ENCODE measurements around the gene ECI1. TPM values are rescaled to one million over a fixed set of nuclear protein-coding genes. Genes with fewer than 3 reads are reported as not detected.

The ECI1 gene
- total and polyA plus RNA-seq, 2 experiments from 2014 or later, result 71.4 to 156 TPM

- Histone ChIP-seq H3K4me3 (no peak overlapping the region), H3K36me3 (replicated peaks; ENCODE audit: insufficient read depth, low read depth) (no peaks in the 10 kb centered on the region), H2AFZ (no peak overlapping the region), H3K4me2 (no peak overlapping the region), H3K4me1 (ENCODE audit: insufficient read depth) (no peaks in the 10 kb centered on the region), H3K9me2 (replicated peaks; ENCODE audit: insufficient read depth) (no peaks in the 10 kb centered on the region), H3K27me3 (no peaks in the 10 kb centered on the region), H3K27ac (no peak overlapping the region), H3K9me3 (ENCODE audit: low read depth) (no peaks in the 10 kb centered on the region), H3K79me2 (no peaks in the 10 kb centered on the region), H4K20me1 (ENCODE audit: insufficient read depth, poor library complexity, severe bottlenecking) (no peaks in the 10 kb centered on the region)
- no peak for TF ChIP-seq EZH2phosphoT487 (IDR thresholded peaks at IDR 0.05; ENCODE audit: low read depth, severe bottlenecking, unreplicated experiment)
- TF ChIP-seq EZH2 (IDR thresholded peaks at IDR 0.05; ENCODE audit: borderline replicate concordance), result no peak
- TF ChIP-seq CTCF (IDR thresholded peaks at IDR 0.05; ENCODE audit: poor library complexity), result no peak
- no peak for DNase-seq (ENCODE audit: low spot score)
- WGBS (ENCODE audit: low lambda C conversion rate, missing lambda C conversion rate), result 67% methylated on average over 5 of the region's 5 CpGs
Observed at GRCh38 chr16:2282262-2282661, 30.9 kb upstream of the ECI1 start.

GRCh38 chr16:2280981-2281542 is 29.7 kb upstream of the ECI1 start:
- 84% methylated on average over 22 of the region's 24 CpGs for WGBS (ENCODE audit: low lambda C conversion rate, missing lambda C conversion rate)
- no peak overlapping the region for H3K4me3 ChIP-seq
- H3K4me1 ChIP-seq (ENCODE audit: insufficient read depth), result no peaks in the 10 kb centered on the region
- H3K27ac ChIP-seq, result no peak overlapping the region
- no peaks in the 10 kb centered on the region for H3K9me3 ChIP-seq (ENCODE audit: low read depth)
- TF ChIP-seq EZH2 (IDR thresholded peaks at IDR 0.05; ENCODE audit: borderline replicate concordance) (no peak), EZH2phosphoT487 (IDR thresholded peaks at IDR 0.05; ENCODE audit: low read depth, severe bottlenecking, unreplicated experiment) (no peak), CTCF (IDR thresholded peaks at IDR 0.05; ENCODE audit: poor library complexity) (no peak)
- no peaks in the 10 kb centered on the region for H3K27me3 ChIP-seq
- H2AFZ ChIP-seq, result no peak overlapping the region
- no peak overlapping the region for H3K4me2 ChIP-seq
- no peak for DNase-seq (ENCODE audit: low spot score)
- H3K36me3 ChIP-seq (replicated peaks; ENCODE audit: insufficient read depth, low read depth), result no peaks in the 10 kb centered on the region
- H3K79me2 ChIP-seq, result no peaks in the 10 kb centered on the region
- no peaks in the 10 kb centered on the region for H4K20me1 ChIP-seq (ENCODE audit: insufficient read depth, poor library complexity, severe bottlenecking)
- no peaks in the 10 kb centered on the region for H3K9me2 ChIP-seq (replicated peaks; ENCODE audit: insufficient read depth)

GRCh38 chr16:2280461-2280860 is 29.1 kb upstream of the ECI1 start:
- Histone ChIP-seq H4K20me1 (ENCODE audit: insufficient read depth, poor library complexity, severe bottlenecking) (no peaks in the 10 kb centered on the region), H3K9me3 (ENCODE audit: low read depth) (no peaks in the 10 kb centered on the region), H3K27ac (no peak overlapping the region), H3K27me3 (no peaks in the 10 kb centered on the region), H3K4me2 (no peak overlapping the region), H2AFZ (no peak overlapping the region), H3K79me2 (no peaks in the 10 kb centered on the region), H3K36me3 (replicated peaks; ENCODE audit: insufficient read depth, low read depth) (no peaks in the 10 kb centered on the region), H3K4me1 (ENCODE audit: insufficient read depth) (no peaks in the 10 kb centered on the region), H3K4me3 (no peak overlapping the region), H3K9me2 (replicated peaks; ENCODE audit: insufficient read depth) (no peaks in the 10 kb centered on the region)
- WGBS (ENCODE audit: low lambda C conversion rate, missing lambda C conversion rate), result 84% methylated on average over 7 of the region's 8 CpGs
- TF ChIP-seq EZH2phosphoT487 (IDR thresholded peaks at IDR 0.05; ENCODE audit: low read depth, severe bottlenecking, unreplicated experiment), result no peak
- TF ChIP-seq EZH2 (IDR thresholded peaks at IDR 0.05; ENCODE audit: borderline replicate concordance), result no peak
- TF ChIP-seq CTCF (IDR thresholded peaks at IDR 0.05; ENCODE audit: poor library complexity), result no peak
- no peak for DNase-seq (ENCODE audit: low spot score)

Data from hepatocyte (in vitro differentiated cells).